ENCODE data around the gene SLIT3.

Gene SLIT3

GRCh38 chr5:169300468-169301385 is at the start of gene SLIT3:
SLIT3 (minus strand) TSS chr5:169301139; CDS start chr5:169300709, 430 bp downstream.
- peak; percentile 92 for DNase-seq

GRCh38 chr5:169350016-169350415 is 49.1 kb upstream of the SLIT3 start:
- no peak for DNase-seq

GRCh38 chr5:169347786-169348185 is 46.8 kb upstream of the SLIT3 start:
- no peak for DNase-seq

GRCh38 chr5:169344629-169345028 is 43.7 kb upstream of the SLIT3 start:
- no peak for DNase-seq

- no peak for DNase-seq
These were observed 42.8 kb upstream of the SLIT3 start for GRCh38 chr5:169343766-169344165.

DNA sequence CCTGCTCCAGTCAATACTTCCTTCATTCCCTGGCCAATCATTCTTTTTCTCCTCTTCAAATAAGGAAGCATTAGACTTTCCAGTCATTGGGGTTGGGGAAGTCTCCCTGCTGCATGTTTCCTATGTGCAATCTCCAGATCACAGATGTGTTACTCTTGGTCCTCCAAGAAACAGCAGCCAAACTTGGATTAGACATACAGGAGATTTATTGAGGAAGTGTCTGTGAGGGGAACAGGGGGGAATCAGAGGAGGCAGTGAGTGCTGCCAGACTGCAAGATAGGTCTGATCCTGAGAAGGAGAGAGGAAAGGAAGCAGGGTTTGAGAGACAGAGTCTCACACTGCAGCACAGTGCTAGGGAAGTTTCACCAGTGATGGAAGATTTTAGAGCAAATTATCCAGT is 40.6 kb upstream of the SLIT3 start:
- DNase-seq, result no peak

- DNase-seq, result no peak
These were observed 38.9 kb upstream of the SLIT3 start for GRCh38 chr5:169339869-169340268.

- no peak for DNase-seq
These were observed 35.3 kb upstream of the SLIT3 start for GRCh38 chr5:169336242-169336641.

DNA sequence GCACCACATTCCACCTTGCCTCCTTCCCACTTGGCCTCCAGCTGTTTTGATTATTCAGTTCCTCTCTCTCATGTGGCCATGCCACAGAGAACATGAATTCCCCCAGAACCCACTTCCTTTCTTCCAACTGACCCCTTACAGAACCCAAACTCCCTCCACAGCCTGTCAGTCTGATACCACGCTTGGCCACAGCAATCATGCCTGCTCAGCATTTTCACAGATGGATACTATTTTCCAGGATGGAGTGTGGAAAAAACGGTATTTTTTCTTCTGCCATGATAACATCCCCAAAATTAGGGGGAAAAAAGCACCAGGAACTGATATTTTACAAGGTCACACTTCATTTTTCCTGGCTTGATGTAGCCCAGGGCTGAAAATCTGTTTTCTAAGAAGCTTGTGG is 34.9 kb upstream of the SLIT3 start:
- DNase-seq, result no peak

GRCh38 chr5:169333518-169333917 is 32.6 kb upstream of the SLIT3 start:
- no peak for DNase-seq

DNA sequence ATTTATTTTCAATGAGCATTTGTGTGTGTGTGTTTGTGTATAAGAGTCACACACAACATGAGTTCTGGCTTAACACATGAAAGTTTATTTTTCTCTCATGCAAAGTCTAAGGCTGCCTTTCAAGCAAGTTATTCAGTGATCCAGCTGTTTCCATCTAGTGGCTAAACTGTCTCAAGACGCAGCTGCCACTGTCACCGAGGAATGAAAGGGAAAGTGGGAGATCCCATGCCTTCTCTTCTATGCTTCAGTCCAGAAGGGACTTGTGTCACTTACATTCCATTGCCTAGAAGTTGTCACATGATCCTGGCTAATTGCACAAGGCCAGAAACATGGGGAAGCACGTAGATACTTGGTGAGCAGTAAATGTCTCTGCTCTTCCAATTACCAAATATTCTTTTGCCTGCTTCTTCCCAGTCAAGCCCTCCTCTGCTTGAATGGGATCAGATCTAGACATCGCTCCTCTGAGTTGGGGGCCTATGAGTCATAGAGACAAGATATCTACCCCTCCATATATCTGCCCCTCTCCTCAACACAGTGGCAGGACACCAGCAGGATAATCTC is 30.4 kb upstream of the SLIT3 start:
- no peak for DNase-seq

DNA sequence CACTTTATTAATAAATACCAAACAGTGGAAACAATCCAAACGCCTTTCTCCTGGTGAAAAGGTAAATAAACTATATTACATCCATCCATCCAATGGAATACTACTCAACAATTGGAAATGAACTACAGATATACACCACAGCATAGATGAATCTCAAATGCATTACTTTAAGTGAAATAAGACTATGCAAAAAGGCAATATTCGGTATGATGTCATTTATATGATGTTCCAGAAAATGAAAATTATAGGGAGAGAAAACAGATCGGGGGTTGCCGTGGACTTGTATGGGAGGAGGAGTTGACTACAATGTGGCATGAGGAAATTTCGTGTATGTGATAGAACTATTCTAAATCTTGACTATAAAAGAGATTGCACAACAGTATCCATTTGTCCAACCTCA is 27.5 kb upstream of the SLIT3 start:
- DNase-seq, result no peak

- no peak for DNase-seq
These were observed 24.3 kb upstream of the SLIT3 start for GRCh38 chr5:169325273-169325672.

DNA sequence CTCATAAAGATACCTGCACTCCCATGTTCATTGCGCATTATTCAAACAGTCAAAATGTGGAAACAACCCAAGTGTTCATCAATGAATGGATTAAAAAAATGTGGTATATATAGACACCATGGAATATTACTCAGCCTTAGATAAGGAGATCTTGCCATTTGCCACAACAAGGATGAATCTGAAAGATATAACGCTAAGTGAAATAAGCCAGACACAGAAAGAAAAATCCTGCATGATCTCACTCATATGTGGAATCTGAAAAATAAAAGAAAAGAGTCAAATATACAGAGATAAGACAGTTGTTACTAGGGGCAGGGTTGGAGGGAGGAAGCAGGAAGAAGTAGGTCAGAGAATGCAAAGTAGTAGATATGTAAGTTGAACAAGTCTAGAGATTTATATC is 17.6 kb upstream of the SLIT3 start:
- DNase-seq, result no peak

- no peak for DNase-seq
These were observed 6.7 kb upstream of the SLIT3 start for GRCh38 chr5:169307646-169308045.

GRCh38 chr5:169305366-169305765 is 4.4 kb upstream of the SLIT3 start:
- DNase-seq, result no peak

- DNase-seq, result no peak
These were observed 3.2 kb upstream of the SLIT3 start for GRCh38 chr5:169304175-169304574.

DNA sequence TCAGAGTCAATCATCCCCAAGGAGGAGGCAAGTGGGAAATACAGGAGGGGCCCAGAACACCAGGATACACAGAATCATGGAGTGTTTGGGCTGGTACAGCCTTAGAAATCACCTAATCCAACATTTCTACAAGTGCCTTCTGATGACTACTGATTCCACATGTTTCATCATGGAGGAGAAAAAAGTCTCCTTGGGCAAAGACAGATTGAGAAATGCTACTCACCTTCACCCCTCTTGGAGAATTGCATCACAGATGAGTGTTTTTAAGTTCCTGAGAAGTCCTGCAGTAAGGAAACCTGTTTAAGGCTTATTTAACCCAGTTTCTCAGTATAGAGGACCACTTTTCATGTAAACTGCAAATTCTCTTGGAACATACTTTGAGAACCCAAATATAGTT is 2.2 kb upstream of the SLIT3 start:
- no peak for DNase-seq

- peak; percentile 86 for DNase-seq
These were observed 1.7 kb upstream of the SLIT3 start for GRCh38 chr5:169302491-169303118.

DNA sequence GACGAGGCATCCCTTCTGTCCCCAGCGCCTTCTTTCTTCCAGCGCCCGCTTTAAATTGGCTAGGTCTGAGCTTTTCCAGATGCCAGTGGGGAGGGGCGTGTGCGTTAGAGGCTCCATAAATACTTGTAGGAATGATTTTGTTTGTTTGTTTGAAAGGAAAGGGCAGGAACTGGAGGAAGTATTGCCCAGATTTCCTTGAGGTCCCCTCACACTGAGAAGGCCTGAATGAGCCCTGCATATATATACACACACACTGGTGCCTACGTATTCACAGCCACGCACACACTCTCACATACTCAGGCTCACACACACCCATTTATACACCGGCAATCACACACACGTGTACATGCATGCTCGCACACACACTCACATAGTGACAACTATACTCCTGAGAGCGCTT is 1.0 kb upstream of the SLIT3 start:
- no peak for DNase-seq

GRCh38 chr5:169301386-169301934 is 521 bp upstream of the SLIT3 start:
- peak; percentile 51 for DNase-seq

GRCh38 chr5:169299663-169300467 is 1.1 kb downstream of the SLIT3 start:
- DNase-seq, result peak; percentile 72

GRCh38 chr5:169299191-169299662 is 1.7 kb downstream of the SLIT3 start:
- DNase-seq, result peak; percentile 63

All from left hindlimb (tissue), 1 donor.